GM21825 (cell line): Measurements from ENCODE around the gene OR9A4.

Experiments
- ATAC-seq: cut with Tn5 transposase; IDR thresholded peaks from one replicate; pipeline ENCODE4 v1.9.1; 2021; ENCODE audit warnings: mild to moderate bottlenecking, moderate library complexity; ENCODE audit not compliant: unreplicated experiment

Gene OR9A4

DNA sequence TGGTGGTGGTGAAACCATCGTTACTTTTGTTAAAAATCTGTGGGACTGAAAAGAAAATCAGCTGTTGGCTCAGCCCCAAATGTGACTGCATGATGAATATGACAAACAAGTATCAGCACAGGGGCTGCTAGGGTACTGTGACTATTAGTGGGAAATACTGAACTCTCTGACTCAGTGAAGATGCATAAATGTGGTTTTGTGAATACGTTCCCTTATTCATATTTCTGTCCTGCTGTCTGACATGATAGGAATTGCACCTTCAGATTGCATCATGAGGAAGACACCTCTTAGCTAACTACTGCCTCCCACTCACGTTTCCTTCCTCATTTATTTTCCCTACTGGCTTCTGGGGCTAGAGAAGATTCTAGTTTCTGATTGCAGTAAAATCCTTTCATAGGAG, 29.2 kb downstream of the OR9A4 start:
- no peak for ATAC-seq

DNA sequence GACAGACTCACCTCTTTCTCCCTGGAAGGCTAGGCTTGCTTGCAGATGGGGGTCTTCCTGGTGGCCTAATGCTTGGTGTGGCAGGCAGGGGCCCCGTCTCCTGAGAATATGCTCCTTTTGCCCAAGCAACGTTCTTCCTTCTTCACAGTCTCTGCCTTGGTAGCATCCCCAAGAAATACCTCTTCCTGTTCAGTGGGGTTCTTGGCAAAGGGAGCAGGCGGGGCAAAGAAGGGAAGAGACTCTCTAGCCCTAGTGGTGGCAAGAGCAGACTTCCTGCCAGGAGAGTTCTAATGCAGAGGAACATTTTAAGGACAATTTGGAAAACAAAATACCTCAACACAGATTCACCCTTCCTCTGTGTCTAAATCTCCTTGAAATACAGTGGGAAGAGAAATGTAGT, 30.6 kb downstream of the OR9A4 start, which contains the start of gene CLEC5A:
Gene CLEC5A, minus strand, starts transcription at position 179 of the 400 bp plus-strand sequence. CDS start 682 bp downstream, outside the sequence.
- ATAC-seq: no peak

DNA sequence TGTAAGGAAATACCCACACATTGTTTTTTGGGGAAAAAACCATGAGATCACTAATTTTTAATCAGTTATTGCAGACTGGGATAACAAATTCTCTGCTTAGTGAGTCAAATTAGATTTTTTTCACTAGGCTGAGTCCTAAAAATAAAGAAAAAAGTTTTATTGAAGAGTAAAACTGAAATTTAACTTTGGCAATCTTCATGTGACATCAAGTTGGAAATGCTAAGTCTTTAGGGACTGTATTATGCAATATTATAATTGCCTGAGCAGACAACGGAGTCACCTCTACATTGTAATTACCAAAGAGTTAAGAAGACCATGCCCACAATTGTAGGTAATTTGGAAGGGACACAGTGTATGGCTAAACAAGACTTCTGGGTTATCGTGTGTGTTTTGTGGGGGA, 32.8 kb downstream of the OR9A4 start:
- no peak for ATAC-seq

DNA sequence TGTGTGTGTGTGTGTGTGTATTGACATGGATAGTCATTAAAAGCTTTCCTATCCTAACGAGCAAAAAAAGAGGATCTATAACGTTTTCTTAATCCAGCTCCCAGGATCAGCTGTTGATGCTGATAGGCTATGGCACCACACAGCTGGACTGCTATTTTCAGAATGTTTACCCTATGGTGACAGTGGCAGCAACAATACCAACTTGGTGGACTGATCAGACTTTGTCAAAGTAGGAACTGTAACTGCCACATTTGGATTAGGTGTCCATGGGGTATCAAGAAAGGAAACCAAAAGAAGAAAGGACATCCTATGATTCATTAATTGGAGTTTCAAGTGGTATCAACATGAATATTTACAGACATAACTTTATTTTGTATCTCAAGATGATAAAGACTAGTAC, 33.3 kb downstream of the OR9A4 start:
- no peak for ATAC-seq

DNA sequence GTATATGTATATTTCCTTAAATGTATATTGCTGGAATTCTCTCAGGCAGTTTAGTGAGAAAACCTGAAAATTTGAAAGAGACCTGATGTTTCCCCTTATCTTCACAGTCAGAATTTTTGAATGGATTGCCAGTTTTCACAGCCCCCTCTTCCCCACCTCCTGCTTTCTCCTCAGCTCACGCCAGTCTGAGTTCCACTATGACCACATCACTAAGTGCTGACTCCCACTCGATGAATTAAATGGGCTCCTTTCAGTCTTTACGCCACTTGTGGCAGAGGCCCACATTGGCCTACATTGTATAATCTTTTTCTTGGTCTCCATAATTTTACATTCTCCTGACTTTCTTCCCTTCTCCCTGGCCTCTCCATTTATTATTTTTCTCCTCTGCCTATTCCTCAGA, 33.7 kb downstream of the OR9A4 start:
- no peak for ATAC-seq

DNA sequence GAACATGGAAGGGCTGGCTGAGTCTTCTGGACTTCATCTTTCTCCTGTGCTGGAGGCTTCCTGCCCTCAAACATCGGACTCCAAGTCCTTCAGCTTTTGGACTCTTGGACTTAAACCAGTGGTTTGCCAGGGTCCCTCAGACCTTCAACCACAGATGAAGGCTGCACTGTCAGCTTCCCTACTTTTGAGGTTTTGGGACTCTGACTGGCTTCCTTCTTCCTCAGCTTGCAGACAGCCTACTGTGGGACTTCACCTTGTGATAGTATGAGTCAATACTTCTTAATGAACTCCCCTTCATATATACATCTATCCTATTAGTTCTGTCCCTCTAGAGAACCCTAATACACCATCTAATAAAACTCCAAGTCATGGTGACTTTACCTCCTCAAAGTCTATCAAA, 34.6 kb downstream of the OR9A4 start:
- no peak for ATAC-seq

DNA sequence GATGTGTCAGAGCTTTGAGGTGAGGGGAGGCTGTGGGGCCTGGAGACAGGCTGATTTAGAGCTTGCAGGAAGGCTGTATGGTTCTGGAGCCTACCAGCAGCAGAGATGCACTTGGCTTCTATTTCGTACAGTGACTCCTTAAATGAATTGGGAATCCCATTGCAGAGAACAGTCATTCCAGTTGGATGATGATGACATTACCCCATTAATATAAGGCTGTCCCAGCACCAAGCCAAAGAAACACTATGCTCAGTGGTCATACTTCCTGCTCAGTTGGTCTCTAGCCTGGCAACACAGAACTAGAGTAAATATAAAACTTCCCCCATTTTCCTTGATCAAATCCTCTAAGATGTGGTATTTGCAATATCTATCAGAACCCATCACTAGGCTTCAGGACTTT, 36.3 kb downstream of the OR9A4 start:
- no peak for ATAC-seq

DNA sequence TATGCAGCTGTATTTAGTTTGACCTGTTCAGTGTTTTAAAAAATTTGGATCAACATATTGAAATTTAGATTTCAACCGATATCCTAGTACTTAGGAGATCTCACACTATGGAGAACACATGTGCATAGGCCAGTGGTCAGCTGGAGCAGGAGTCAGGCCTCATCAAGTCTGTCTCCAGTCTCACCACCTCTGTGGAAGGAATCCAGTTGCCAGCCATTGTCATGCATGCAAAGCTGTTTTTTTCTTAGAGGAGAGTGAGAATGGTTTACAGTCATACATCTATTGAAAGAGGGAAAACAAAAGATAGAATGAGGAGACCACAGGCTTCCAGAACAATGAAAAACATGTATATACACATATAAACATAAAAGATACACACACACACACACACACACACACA, 38.1 kb downstream of the OR9A4 start:
- ATAC-seq: no peak

DNA sequence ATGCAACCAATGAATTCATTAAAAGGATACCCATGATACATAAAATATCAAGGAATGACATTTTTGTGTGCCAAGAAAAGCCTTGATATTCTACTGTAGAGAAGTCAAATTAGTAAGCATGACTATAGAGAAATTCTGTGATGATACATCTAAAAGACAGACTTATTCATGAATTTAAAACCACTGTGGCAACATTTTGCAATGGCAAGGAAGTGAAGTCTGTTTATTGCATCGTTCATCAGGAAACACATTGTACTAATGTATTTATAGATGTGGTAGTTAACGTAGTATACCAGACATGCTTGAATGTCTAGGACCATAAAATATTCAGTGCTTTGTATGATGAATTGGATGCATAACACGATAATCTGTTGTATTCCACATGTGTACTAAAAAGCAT, 39.9 kb downstream of the OR9A4 start:
- ATAC-seq: no peak

DNA sequence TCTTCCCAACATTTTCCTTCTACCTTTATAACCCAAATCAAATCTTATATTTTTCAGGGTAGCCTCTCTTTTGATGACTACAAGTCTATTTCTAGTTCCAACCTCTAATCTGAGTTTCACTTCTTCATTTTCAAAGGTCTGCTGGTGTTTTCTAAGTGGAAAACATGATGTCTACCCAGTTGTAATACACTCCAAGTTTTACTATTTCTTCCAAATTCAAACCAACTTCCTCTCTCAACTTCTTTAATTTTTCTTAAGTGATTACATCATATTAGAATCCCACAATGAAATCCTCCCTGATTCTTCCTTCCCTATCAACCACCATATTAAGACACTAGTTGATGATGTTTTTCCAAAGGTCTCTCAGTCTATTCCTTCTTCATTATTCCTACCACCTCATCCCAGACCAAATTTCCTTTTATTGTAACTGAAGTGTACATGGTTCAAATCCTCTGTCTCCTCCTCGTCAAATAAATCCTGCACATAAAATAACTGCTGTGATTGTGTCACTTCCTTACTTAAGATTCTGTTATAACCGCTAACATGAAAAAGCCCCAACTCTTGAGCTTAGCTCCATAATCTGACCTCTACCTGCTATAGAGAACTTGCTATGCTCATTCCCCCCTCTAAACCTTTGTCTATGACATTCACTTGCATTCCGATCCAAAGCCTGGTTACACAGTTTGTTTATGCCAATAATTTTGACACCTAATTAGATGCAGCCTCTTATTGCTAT, 44.7 kb downstream of the OR9A4 start:
- ATAC-seq: no peak
